HG03565 (cell line): ENCODE measurements around the gene OMD.

Experiments
- ATAC-seq: cut with Tn5 transposase; IDR thresholded peaks from one replicate; pipeline ENCODE4 v1.9.1; 2021; ENCODE audit warnings: mild to moderate bottlenecking, moderate library complexity; ENCODE audit not compliant: unreplicated experiment

Gene OMD

GRCh38 chr9:92373167-92373566 lies 51.1 kb downstream of the OMD start:
- no peak for ATAC-seq

- ATAC-seq = no peak
Observed at GRCh38 chr9:92369075-92369474, 55.2 kb downstream of the OMD start.
